ENCODE data around the gene TNP1. TPM values are rescaled to one million over a fixed set of nuclear protein-coding genes. Genes with fewer than 3 reads are reported as not detected.

TNP1 gene
- total RNA-seq, 1 donor from 2014 or later = not detected

DNA sequence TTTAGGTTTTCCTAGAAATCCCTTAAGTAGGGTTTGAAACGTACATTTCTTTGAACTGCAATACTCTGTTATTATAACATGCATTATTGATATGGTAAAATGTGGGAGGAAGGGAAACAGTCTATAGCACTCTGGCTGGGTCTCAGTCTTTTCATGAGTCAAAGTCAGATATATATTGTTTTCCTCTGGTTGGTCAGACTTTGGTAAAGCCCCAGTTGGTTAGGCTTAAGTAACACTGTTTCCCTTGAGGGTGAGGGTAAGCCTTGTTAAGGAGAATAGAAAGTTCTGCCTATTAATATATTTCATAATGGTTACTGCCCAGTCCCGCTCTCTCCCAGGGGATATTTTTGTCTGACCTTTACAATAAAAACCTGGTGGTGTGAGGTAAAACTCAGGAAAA, 44.7 kb upstream of the TNP1 start:
- TF ChIP-seq, protein P1, sequence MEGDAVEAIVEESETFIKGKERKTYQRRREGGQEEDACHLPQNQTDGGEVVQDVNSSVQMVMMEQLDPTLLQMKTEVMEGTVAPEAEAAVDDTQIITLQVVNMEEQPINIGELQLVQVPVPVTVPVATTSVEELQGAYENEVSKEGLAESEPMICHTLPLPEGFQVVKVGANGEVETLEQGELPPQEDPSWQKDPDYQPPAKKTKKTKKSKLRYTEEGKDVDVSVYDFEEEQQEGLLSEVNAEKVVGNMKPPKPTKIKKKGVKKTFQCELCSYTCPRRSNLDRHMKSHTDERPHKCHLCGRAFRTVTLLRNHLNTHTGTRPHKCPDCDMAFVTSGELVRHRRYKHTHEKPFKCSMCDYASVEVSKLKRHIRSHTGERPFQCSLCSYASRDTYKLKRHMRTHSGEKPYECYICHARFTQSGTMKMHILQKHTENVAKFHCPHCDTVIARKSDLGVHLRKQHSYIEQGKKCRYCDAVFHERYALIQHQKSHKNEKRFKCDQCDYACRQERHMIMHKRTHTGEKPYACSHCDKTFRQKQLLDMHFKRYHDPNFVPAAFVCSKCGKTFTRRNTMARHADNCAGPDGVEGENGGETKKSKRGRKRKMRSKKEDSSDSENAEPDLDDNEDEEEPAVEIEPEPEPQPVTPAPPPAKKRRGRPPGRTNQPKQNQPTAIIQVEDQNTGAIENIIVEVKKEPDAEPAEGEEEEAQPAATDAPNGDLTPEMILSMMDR (IDR thresholded peaks at IDR 0.05; ENCODE audit: partially characterized antibody, unreplicated experiment) = no peak
- no peak for DNase-seq
- Mint-ChIP-seq H3K4me3 (ENCODE audit: unreplicated experiment) (no peak overlapping the region), H3K36me3 (ENCODE audit: unreplicated experiment) (peaks cover 19% of the 10 kb centered on the region), H3K27me3 (ENCODE audit: unreplicated experiment) (peaks cover 7% of the 10 kb centered on the region), H3K9me3 (ENCODE audit: unreplicated experiment) (peaks cover 7% of the 10 kb centered on the region), H3K27ac (ENCODE audit: unreplicated experiment) (no peak overlapping the region), H3K4me1 (ENCODE audit: low read depth, unreplicated experiment) (no peaks in the 10 kb centered on the region)

DNA sequence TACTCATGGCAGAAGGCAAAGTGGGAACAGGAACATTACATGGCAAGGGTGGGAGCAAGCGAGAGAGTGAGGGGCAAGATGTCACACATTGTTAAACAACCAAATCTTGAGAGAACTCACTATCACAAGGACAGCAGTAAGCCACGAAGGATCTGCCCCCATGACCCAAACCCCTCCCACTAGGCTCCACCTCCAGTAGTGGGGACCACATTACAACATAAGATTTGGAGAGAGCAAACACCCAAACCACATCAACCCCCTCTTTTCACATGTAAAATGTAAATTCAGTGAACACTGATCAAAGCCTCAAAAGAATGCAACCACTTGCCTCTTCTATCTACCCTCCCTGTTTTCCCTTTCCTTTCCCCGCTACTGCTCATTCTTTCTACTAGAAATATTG, 43.6 kb upstream of the TNP1 start:
- no peaks in the 10 kb centered on the region for H3K4me1 Mint-ChIP-seq (ENCODE audit: low read depth, unreplicated experiment)
- no peak overlapping the region for H3K4me3 Mint-ChIP-seq (ENCODE audit: unreplicated experiment)
- peaks cover 7% of the 10 kb centered on the region for H3K27me3 Mint-ChIP-seq (ENCODE audit: unreplicated experiment)
- peaks cover 7% of the 10 kb centered on the region for H3K9me3 Mint-ChIP-seq (ENCODE audit: unreplicated experiment)
- no peak overlapping the region for H3K27ac Mint-ChIP-seq (ENCODE audit: unreplicated experiment)
- DNase-seq = no peak
- TF ChIP-seq, protein P1 (IDR thresholded peaks at IDR 0.05; ENCODE audit: partially characterized antibody, unreplicated experiment) = no peak
- H3K36me3 Mint-ChIP-seq (ENCODE audit: unreplicated experiment) = peaks cover 19% of the 10 kb centered on the region

DNA sequence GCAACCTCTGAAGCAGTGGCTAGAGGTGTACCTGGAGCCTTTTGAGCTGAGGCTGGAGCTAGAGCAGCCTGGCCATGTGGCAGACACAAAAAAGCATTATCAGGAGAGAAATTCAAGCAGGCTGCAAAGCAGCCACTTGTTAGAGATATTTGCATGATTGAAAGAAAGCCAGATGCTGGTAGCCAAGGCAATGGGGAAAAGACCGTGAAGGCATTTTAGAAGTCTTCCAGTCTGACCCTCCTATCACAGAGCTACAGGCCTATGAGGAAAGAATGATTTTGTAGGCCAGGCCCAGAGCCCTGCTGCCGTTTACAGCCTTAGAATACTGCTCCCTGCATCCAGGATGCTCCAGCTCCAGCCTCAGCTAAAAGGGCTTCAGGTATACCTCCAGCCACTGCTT, 41.4 kb upstream of the TNP1 start:
- no peak for DNase-seq
- H3K36me3 Mint-ChIP-seq (ENCODE audit: unreplicated experiment) = peaks cover 19% of the 10 kb centered on the region
- peaks cover 9% of the 10 kb centered on the region for H3K27me3 Mint-ChIP-seq (ENCODE audit: unreplicated experiment)
- peaks cover 7% of the 10 kb centered on the region for H3K9me3 Mint-ChIP-seq (ENCODE audit: unreplicated experiment)
- TF ChIP-seq, protein P1 (IDR thresholded peaks at IDR 0.05; ENCODE audit: partially characterized antibody, unreplicated experiment) = no peak
- no peak overlapping the region for H3K27ac Mint-ChIP-seq (ENCODE audit: unreplicated experiment)
- no peak overlapping the region for H3K4me3 Mint-ChIP-seq (ENCODE audit: unreplicated experiment)
- H3K4me1 Mint-ChIP-seq (ENCODE audit: low read depth, unreplicated experiment) = no peaks in the 10 kb centered on the region

DNA sequence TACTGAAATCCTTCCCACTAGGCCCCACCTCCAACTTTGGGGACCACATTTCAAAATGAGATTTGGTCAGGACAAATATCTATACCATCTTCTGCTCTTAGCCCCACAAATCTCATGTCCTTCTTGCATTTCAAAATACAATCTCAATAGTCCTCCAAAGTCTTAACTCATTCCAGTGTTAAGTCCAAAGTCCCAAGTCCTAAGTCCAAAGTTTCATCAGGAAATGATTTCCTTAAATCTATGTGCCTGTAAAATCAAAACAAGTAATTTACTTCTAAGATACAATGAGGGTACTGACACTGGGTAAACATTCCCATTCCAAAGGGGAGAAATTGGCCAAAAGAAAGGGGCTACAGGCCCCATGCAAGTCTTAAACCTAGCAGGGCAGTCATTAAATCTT, 40.5 kb upstream of the TNP1 start:
- Mint-ChIP-seq H3K4me3 (ENCODE audit: unreplicated experiment) (no peak overlapping the region), H3K36me3 (ENCODE audit: unreplicated experiment) (peaks cover 19% of the 10 kb centered on the region), H3K4me1 (ENCODE audit: low read depth, unreplicated experiment) (no peaks in the 10 kb centered on the region), H3K27ac (ENCODE audit: unreplicated experiment) (no peak overlapping the region), H3K9me3 (ENCODE audit: unreplicated experiment) (peaks cover 7% of the 10 kb centered on the region), H3K27me3 (ENCODE audit: unreplicated experiment) (peaks cover 9% of the 10 kb centered on the region)
- TF ChIP-seq, protein P1 (IDR thresholded peaks at IDR 0.05; ENCODE audit: partially characterized antibody, unreplicated experiment) = no peak
- DNase-seq = no peak

DNA sequence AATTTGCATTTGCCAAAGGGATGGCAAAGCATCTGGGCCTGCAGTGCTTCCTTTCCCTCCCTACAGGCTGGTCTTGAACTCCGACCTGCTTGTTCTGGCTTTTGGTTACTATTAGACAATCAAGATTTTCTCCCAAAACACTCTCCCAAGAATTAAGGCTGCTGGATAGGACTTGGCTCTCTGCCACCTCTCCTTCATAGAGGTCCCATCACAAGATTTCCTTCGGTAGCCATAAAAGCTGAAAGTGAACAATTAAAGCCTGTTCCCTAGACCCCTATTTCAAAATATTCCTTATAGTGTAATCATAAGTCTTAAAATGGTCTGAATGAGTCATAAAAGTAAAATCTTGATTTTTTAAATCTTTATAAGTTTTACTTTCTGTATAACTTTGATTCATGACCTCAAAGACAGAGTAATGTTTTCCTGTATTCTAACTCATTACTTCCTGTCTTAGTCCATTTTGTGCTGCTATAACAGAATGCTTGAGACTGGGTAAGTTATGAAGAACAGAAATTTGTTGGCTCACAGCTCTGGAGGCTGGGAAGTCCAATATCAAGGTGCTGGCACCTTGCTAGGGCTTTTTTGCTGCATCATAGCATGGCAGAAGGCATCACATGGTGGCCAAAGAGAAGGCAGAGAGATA, 37.8 kb upstream of the TNP1 start:
- Mint-ChIP-seq H3K9me3 (ENCODE audit: unreplicated experiment) (no peaks in the 10 kb centered on the region), H3K27ac (ENCODE audit: unreplicated experiment) (no peak overlapping the region), H3K4me3 (ENCODE audit: unreplicated experiment) (no peak overlapping the region), H3K36me3 (ENCODE audit: unreplicated experiment) (peaks cover under 1% of the 10 kb centered on the region), H3K27me3 (ENCODE audit: unreplicated experiment) (peaks cover 5% of the 10 kb centered on the region), H3K4me1 (ENCODE audit: low read depth, unreplicated experiment) (no peaks in the 10 kb centered on the region)
- TF ChIP-seq, protein P1 (IDR thresholded peaks at IDR 0.05; ENCODE audit: partially characterized antibody, unreplicated experiment) = no peak
- DNase-seq = no peak
